Lower leg skin (tissue), 4 donors: ENCODE results near the gene LCP1. TPM values are rescaled to one million over a fixed set of nuclear protein-coding genes. Genes with fewer than 3 reads are reported as not detected.

Experiments used
- DNase-seq, 2 donors: peaks; one replicate each; pipeline ENCODE4 v3.0.0-alpha.2; 2019; ENCODE audit warnings: low spot score in 2 of 2
- H3K4me3 ChIP-seq: fragments of 200-600 bp; sonication (generic); 2 replicates; pipeline ENCODE4 v1.5.1; 2017; ENCODE audit warnings: mild to moderate bottlenecking, low read depth; ENCODE audit not compliant: poor library complexity, severe bottlenecking
- CTCF ChIP-seq, 3 donors: fragments of 450-650 bp; IDR thresholded peaks; one replicate each; pipeline ENCODE4 v1.5.1; 2016; ENCODE audit warnings: antibody characterized with exemption in 3 of 3, mild to moderate bottlenecking in 3 of 3, moderate library complexity in 2 of 3
- POLR2A ChIP-seq, 2 donors: fragments of 450-650 bp; IDR thresholded peaks; one replicate each; pipeline ENCODE4 v1.6.1; 2016 to 2017; ENCODE audit warnings: antibody characterized with exemption in 2 of 2, mild to moderate bottlenecking in 1 of 2, moderate library complexity in 1 of 2
- WGBS, 2 donors: methylation state at CpG; one replicate each; pipeline ENCODE4 v1.1.5; 2018; 5-methylcytosine and 5-hydroxymethylcytosine counted together
- intact Hi-C: fragments of 100-400 bp; cut with DNase I; formaldehyde crosslinking; loops from one replicate; pipeline ENCODE4 v1.15.0; 2023; ENCODE audit warnings: low total_unique reads
- total RNA-seq, 4 donors: library from RNA; depleted of rRNA; stranded (reverse); fragments of >200 nt; gene quantifications; one replicate each; pipeline ENCODE4 v1.1.0, GENCODE V29; 2016

Gene LCP1
- total RNA-seq, 4 donors from 2014 or later: 21.7 to 45.4 (median 39.0) TPM

GRCh38 chr13:46145950-46146349 is 36.0 kb downstream of the LCP1 start:
- intact Hi-C loops: no loop called here
- no peak for DNase-seq
- WGBS, 2 donors: 66 to 73% methylated on average over 2 of the region's 2 CpGs
- TF ChIP-seq POLR2A (IDR thresholded peaks at IDR 0.05): no peak
- TF ChIP-seq CTCF (IDR thresholded peaks at IDR 0.05): no peak
- no peak overlapping the region for H3K4me3 ChIP-seq

GRCh38 chr13:46145135-46145534 is 36.8 kb downstream of the LCP1 start:
- H3K4me3 ChIP-seq: no peak overlapping the region
- TF ChIP-seq CTCF (IDR thresholded peaks at IDR 0.05) (no peak), POLR2A (IDR thresholded peaks at IDR 0.05) (no peak)
- DNase-seq: no peak
- intact Hi-C loops: no loop called here
- 73 to 74% methylated on average over 4 of the region's 4 CpGs for WGBS, 2 donors

- H3K4me3 ChIP-seq: no peak overlapping the region
- DNase-seq: no peak
- intact Hi-C loops: no loop called here
- TF ChIP-seq POLR2A (IDR thresholded peaks at IDR 0.05) (no peak), CTCF (IDR thresholded peaks at IDR 0.05) (no peak)
- 81 to 85% methylated on average over 4 of the region's 4 CpGs for WGBS, 2 donors
These were observed 38.7 kb downstream of the LCP1 start for GRCh38 chr13:46143184-46143701.

GRCh38 chr13:46142776-46143175 is 39.2 kb downstream of the LCP1 start:
- intact Hi-C loops: no loop called here
- WGBS, 2 donors: 62 to 76% methylated on average over 3 of the region's 3 CpGs
- H3K4me3 ChIP-seq: no peak overlapping the region
- no peak for DNase-seq
- TF ChIP-seq CTCF (IDR thresholded peaks at IDR 0.05) (no peak), POLR2A (IDR thresholded peaks at IDR 0.05) (no peak)

GRCh38 chr13:46140044-46140443 is 41.9 kb downstream of the LCP1 start:
- 76 to 84% methylated on average over 2 of the region's 2 CpGs for WGBS, 2 donors
- TF ChIP-seq CTCF (IDR thresholded peaks at IDR 0.05) (no peak), POLR2A (IDR thresholded peaks at IDR 0.05) (no peak)
- DNase-seq: no peak
- intact Hi-C loops: no loop called here
- H3K4me3 ChIP-seq: no peak overlapping the region

- no peak overlapping the region for H3K4me3 ChIP-seq
- DNase-seq: no peak
- intact Hi-C loops: no loop called here
- 65 to 66% methylated on average over 2 of the region's 2 CpGs for WGBS, 2 donors
- TF ChIP-seq POLR2A (IDR thresholded peaks at IDR 0.05) (no peak), CTCF (IDR thresholded peaks at IDR 0.05) (no peak)
These were observed 44.2 kb downstream of the LCP1 start for GRCh38 chr13:46137627-46138317.
